HG02588 (cell line): ENCODE results near the gene IRF4.

Experiments used
- ATAC-seq: cut with Tn5 transposase; IDR thresholded peaks from one replicate; pipeline ENCODE4 v1.9.1; 2021; ENCODE audit warnings: mild to moderate bottlenecking, moderate library complexity; ENCODE audit not compliant: unreplicated experiment

Gene IRF4

GRCh38 chr6:436308-437036 lies 44.9 kb downstream of the IRF4 start:
- no peak for ATAC-seq

- ATAC-seq = no peak
Observed at GRCh38 chr6:437037-437392, 45.5 kb downstream of the IRF4 start.

- no peak for ATAC-seq
Observed at GRCh38 chr6:438634-439170, 47.1 kb downstream of the IRF4 start.

GRCh38 chr6:439641-440167 lies 48.2 kb downstream of the IRF4 start:
- no peak for ATAC-seq

- ATAC-seq = no peak
Observed at GRCh38 chr6:441126-441920, 49.8 kb downstream of the IRF4 start.

GRCh38 chr6:443621-444159 lies 52.1 kb downstream of the IRF4 start:
- no peak for ATAC-seq

- ATAC-seq = no peak
Observed at GRCh38 chr6:444653-445275, 53.2 kb downstream of the IRF4 start.

- ATAC-seq = no peak
Observed at GRCh38 chr6:445571-446417, 54.2 kb downstream of the IRF4 start.

GRCh38 chr6:446418-447366 lies 55.1 kb downstream of the IRF4 start:
- ATAC-seq = no peak

GRCh38 chr6:447381-448165 lies 56.0 kb downstream of the IRF4 start:
- no peak for ATAC-seq

- ATAC-seq = no peak
Observed at GRCh38 chr6:448296-449056, 56.9 kb downstream of the IRF4 start.

- no peak for ATAC-seq
Observed at GRCh38 chr6:449057-449430, 57.5 kb downstream of the IRF4 start.

GRCh38 chr6:449486-450419 lies 58.2 kb downstream of the IRF4 start:
- ATAC-seq = no peak

GRCh38 chr6:451336-451735 lies 59.8 kb downstream of the IRF4 start:
- no peak for ATAC-seq

GRCh38 chr6:451847-452246 lies 60.3 kb downstream of the IRF4 start:
- ATAC-seq = no peak

GRCh38 chr6:452301-453067 lies 60.9 kb downstream of the IRF4 start:
- no peak for ATAC-seq
